Skeletal muscle satellite cell (primary cell): Measurements from ENCODE around the gene PATJ.

ENCODE experiments used
- H3K27me3 ChIP-seq: 2 replicates; pipeline ENCODE4 v1.7.0; 2013; ENCODE audit warnings: low read length; ENCODE audit not compliant: control insufficient read depth, insufficient read depth
- H3K36me3 ChIP-seq: 2 replicates; pipeline ENCODE4 v1.7.0; 2013; ENCODE audit warnings: mild to moderate bottlenecking, control low read depth, low read length; ENCODE audit not compliant: insufficient read depth
- H3K4me1 ChIP-seq: 2 replicates; pipeline ENCODE4 v1.7.0; 2013; ENCODE audit warnings: low read length; ENCODE audit not compliant: control insufficient read depth, insufficient read depth
- H3K4me2 ChIP-seq: 2 replicates; pipeline ENCODE4 v1.7.0; 2013; ENCODE audit warnings: mild to moderate bottlenecking, low read length
- H3K4me3 ChIP-seq: 2 replicates; pipeline ENCODE4 v1.7.0; 2013; ENCODE audit warnings: low read length
- H3K9ac ChIP-seq: 2 replicates; pipeline ENCODE4 v1.7.0; 2013; ENCODE audit warnings: mild to moderate bottlenecking, low read depth, low read length, moderate library complexity
- H3K9me3 ChIP-seq: replicated peaks from 2 replicates; pipeline ENCODE4 v1.7.0; 2013; ENCODE audit warnings: mild to moderate bottlenecking, control low read depth, low read length

The PATJ gene

GRCh38 chr1:61898658-61899057 is 156.4 kb downstream of the PATJ start:
- no peak overlapping the region for H3K4me2 ChIP-seq
- no peaks in the 10 kb centered on the region for H3K9me3 ChIP-seq
- H3K4me3 ChIP-seq, result no peak overlapping the region
- no peak overlapping the region for H3K9ac ChIP-seq
- no peaks in the 10 kb centered on the region for H3K4me1 ChIP-seq
- no peaks in the 10 kb centered on the region for H3K36me3 ChIP-seq
- no peaks in the 10 kb centered on the region for H3K27me3 ChIP-seq

- Histone ChIP-seq H3K9ac (no peak overlapping the region), H3K4me1 (no peaks in the 10 kb centered on the region), H3K4me2 (no peak overlapping the region), H3K27me3 (no peaks in the 10 kb centered on the region), H3K4me3 (no peak overlapping the region), H3K36me3 (no peaks in the 10 kb centered on the region), H3K9me3 (no peaks in the 10 kb centered on the region)
Observed at GRCh38 chr1:61904354-61904753, 162.1 kb downstream of the PATJ start.

- H3K36me3 ChIP-seq, result no peaks in the 10 kb centered on the region
Observed at GRCh38 chr1:61907102-61907501, 164.8 kb downstream of the PATJ start.

GRCh38 chr1:61910035-61910434 is 167.8 kb downstream of the PATJ start:
- H3K27me3 ChIP-seq, result no peaks in the 10 kb centered on the region
- no peaks in the 10 kb centered on the region for H3K4me1 ChIP-seq
- no peak overlapping the region for H3K4me3 ChIP-seq
- no peaks in the 10 kb centered on the region for H3K9me3 ChIP-seq
- no peak overlapping the region for H3K4me2 ChIP-seq
- no peaks in the 10 kb centered on the region for H3K36me3 ChIP-seq
- no peak overlapping the region for H3K9ac ChIP-seq

More at GRCh38 chr1:61907102-61907501, 164.8 kb downstream of the PATJ start:
- no peaks in the 10 kb centered on the region for H3K4me1 ChIP-seq
- no peak overlapping the region for H3K4me2 ChIP-seq
- H3K9ac ChIP-seq, result no peak overlapping the region
- no peaks in the 10 kb centered on the region for H3K9me3 ChIP-seq
- no peak overlapping the region for H3K4me3 ChIP-seq
- H3K27me3 ChIP-seq, result no peaks in the 10 kb centered on the region

GRCh38 chr1:61914823-61915482 is 172.7 kb downstream of the PATJ start:
- Histone ChIP-seq H3K36me3 (no peaks in the 10 kb centered on the region), H3K9me3 (no peaks in the 10 kb centered on the region), H3K9ac (no peak overlapping the region), H3K4me2 (no peak overlapping the region), H3K27me3 (no peaks in the 10 kb centered on the region), H3K4me3 (no peak overlapping the region), H3K4me1 (no peaks in the 10 kb centered on the region)

GRCh38 chr1:61921435-61921834 is 179.2 kb downstream of the PATJ start:
- no peaks in the 10 kb centered on the region for H3K4me1 ChIP-seq
- no peak overlapping the region for H3K4me3 ChIP-seq
- H3K4me2 ChIP-seq, result no peak overlapping the region
- H3K36me3 ChIP-seq, result no peaks in the 10 kb centered on the region
- H3K27me3 ChIP-seq, result no peaks in the 10 kb centered on the region
- H3K9me3 ChIP-seq, result no peaks in the 10 kb centered on the region
- H3K9ac ChIP-seq, result no peak overlapping the region

GRCh38 chr1:61922950-61923480 is 180.7 kb downstream of the PATJ start:
- no peaks in the 10 kb centered on the region for H3K27me3 ChIP-seq
- no peaks in the 10 kb centered on the region for H3K4me1 ChIP-seq
- H3K4me2 ChIP-seq, result no peak overlapping the region
- no peaks in the 10 kb centered on the region for H3K9me3 ChIP-seq
- H3K36me3 ChIP-seq, result no peaks in the 10 kb centered on the region
- H3K9ac ChIP-seq, result no peak overlapping the region
- no peak overlapping the region for H3K4me3 ChIP-seq

- H3K4me2 ChIP-seq, result no peak overlapping the region
- H3K4me3 ChIP-seq, result no peak overlapping the region
- H3K9me3 ChIP-seq, result no peaks in the 10 kb centered on the region
- no peaks in the 10 kb centered on the region for H3K4me1 ChIP-seq
- no peak overlapping the region for H3K9ac ChIP-seq
- no peaks in the 10 kb centered on the region for H3K27me3 ChIP-seq
- H3K36me3 ChIP-seq, result no peaks in the 10 kb centered on the region
Observed at GRCh38 chr1:61925591-61926298, 183.5 kb downstream of the PATJ start.

- Histone ChIP-seq H3K4me2 (no peak overlapping the region), H3K4me1 (no peaks in the 10 kb centered on the region), H3K4me3 (no peak overlapping the region), H3K9ac (no peak overlapping the region), H3K36me3 (no peaks in the 10 kb centered on the region), H3K9me3 (no peaks in the 10 kb centered on the region), H3K27me3 (no peaks in the 10 kb centered on the region)
Observed at GRCh38 chr1:61926597-61926996, 184.3 kb downstream of the PATJ start.

GRCh38 chr1:61930116-61930645 is 187.9 kb downstream of the PATJ start:
- H3K4me2 ChIP-seq, result no peak overlapping the region
- H3K4me1 ChIP-seq, result no peaks in the 10 kb centered on the region
- H3K27me3 ChIP-seq, result no peaks in the 10 kb centered on the region
- no peaks in the 10 kb centered on the region for H3K9me3 ChIP-seq
- H3K9ac ChIP-seq, result no peak overlapping the region
- no peaks in the 10 kb centered on the region for H3K36me3 ChIP-seq
- H3K4me3 ChIP-seq, result no peak overlapping the region

- H3K9me3 ChIP-seq, result no peaks in the 10 kb centered on the region
- H3K9ac ChIP-seq, result no peak overlapping the region
- H3K4me1 ChIP-seq, result no peaks in the 10 kb centered on the region
- H3K4me3 ChIP-seq, result no peak overlapping the region
- no peaks in the 10 kb centered on the region for H3K27me3 ChIP-seq
- no peaks in the 10 kb centered on the region for H3K36me3 ChIP-seq
- no peak overlapping the region for H3K4me2 ChIP-seq
Observed at GRCh38 chr1:61931587-61932279, 189.5 kb downstream of the PATJ start.
